GM21737 (cell line): ENCODE data around the gene FAM72D.
A peak's percentile ranks its signal among the peaks of the same experiment; 100 is the strongest.
"Not testable (repeated sequence)": the region's sequence is repeated elsewhere in the genome, so short reads cannot be mapped to it uniquely, and the experiment has no call there.

ENCODE experiments used
- ATAC-seq: cut with Tn5 transposase; IDR thresholded peaks from one replicate; pipeline ENCODE4 v1.9.1; 2021; ENCODE audit warnings: mild to moderate bottlenecking, moderate library complexity; ENCODE audit not compliant: unreplicated experiment

FAM72D gene

GRCh38 chr1:145095284-145096057 lies at the start of gene FAM72D, which contains the start of gene SRGAP2B:
FAM72D (plus strand) TSS chr1:145095974; CDS start chr1:145096848, 874 bp downstream.
SRGAP2B (minus strand) TSS chr1:145095328; CDS start chr1:145092901, 2,427 bp downstream.
- ATAC-seq = peak; percentile 78

- ATAC-seq = peak; percentile 82
These were observed 48.2 kb upstream of the FAM72D start for GRCh38 chr1:145047553-145047952.

DNA sequence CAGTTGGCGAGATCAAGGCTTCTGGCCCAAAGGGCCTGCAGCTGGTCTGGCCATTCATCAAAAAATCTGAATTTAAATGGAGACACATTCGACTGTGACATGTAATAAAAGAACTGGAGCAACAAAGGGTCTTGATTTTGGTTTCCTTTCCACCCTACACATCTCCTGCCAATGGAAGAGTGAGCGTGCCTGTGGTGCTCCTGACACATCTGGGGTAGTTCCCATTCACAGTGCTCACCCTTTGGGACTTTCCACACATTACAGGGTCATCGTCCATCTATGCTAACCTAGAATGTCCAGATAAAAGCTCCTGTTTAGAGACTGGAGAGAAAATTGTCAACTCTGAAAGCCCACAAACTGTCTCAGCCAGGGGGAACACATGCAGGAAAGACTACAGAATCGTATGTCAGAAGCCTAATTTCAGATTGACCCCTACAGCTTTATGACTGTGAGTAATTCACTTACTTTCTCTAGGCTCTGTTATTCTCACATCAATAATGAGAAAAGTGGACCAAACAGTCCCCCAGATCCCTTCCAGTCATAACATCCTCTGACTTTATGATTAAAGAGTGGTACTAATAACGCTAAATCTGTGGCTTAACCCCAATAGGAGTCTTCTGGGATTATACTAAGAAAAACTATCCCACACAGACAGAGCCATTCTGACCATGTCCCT lies 47.5 kb upstream of the FAM72D start:
- ATAC-seq = not testable (repeated sequence)

DNA sequence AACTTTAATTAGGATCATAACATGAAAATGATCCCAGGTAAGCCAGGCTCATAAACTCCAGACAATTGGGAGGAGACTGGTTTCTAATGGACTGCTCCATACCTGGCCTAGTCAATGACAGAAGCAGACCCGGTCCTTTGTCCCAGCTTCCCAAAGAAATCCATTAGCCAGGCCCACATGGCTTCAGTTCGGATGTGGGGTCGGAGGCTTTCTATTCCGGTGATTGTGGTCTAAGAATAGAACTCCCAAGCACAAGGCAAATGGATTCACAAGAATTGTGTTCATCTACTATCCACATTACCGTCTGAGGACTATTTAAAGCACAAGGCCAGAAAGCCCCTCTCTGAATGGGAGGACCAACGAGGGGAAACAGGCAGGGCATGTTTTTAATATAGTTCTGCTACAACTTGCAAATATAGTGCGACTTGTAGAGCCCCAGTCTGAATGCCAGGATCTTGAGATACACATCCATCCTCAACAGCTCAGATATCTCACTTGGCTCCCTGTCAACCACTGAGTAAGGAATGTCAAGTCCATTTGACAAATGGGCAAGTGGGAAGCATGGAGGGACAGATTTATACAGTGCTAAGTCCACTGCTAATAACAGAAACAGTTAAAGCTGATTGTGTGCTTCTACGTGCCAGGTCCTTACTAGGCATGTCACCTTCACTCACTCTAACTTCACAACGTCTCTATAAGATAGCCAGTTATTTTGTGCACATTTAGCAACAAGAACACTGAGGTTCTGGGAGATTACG lies 43.6 kb upstream of the FAM72D start:
- ATAC-seq = not testable (repeated sequence)

GRCh38 chr1:145053428-145053827 lies 42.3 kb upstream of the FAM72D start:
- ATAC-seq = not testable (repeated sequence)

- peak; percentile 99 for ATAC-seq
These were observed 40.5 kb upstream of the FAM72D start for GRCh38 chr1:145055217-145055760.

DNA sequence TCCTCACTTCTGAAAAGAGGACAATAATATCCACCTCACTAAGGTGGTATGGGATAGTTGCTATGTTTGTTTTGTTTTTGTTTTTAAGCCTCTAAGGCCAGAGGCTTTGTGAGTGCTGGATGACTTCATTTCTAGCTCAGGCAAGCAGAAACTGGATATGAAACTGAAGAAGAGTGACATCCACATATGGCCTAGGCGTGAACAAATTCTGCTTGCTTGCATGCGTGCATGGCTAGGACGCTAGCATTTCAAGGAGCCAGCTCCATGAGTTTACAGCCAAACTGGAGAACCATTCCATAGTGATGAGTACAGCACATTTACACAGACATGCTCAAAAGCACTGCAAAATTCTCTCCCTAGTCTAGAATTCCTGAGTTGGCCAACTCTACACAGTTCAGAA lies 37.6 kb upstream of the FAM72D start:
- ATAC-seq = peak; percentile 38

GRCh38 chr1:145063285-145063684 lies 32.5 kb upstream of the FAM72D start:
- ATAC-seq = not testable (repeated sequence)

GRCh38 chr1:145063941-145064648 lies 31.7 kb upstream of the FAM72D start:
- ATAC-seq = not testable (repeated sequence)

- not testable (repeated sequence) for ATAC-seq
These were observed 30.5 kb upstream of the FAM72D start for GRCh38 chr1:145065194-145065826.

- not testable (repeated sequence) for ATAC-seq
These were observed 29.3 kb upstream of the FAM72D start for GRCh38 chr1:145066486-145066885.

DNA sequence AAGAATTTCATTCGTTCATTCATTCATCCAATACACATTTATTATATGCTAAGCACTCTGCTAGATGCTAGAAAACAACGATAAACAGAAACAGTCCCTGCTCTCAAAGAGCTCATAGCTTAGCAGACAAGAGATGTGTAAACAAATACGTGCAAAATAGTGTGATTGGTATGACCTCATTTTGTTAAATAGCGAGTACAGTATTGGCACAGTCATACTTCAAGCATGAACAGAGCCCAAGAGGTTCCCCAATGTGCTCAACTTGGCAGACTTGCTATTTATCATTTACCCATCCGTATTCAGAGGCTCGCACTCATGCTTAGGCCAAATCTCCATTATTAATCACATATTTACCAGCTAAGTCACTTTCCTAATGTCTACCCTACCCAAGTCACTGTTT lies 24.2 kb upstream of the FAM72D start:
- ATAC-seq = not testable (repeated sequence)

- ATAC-seq = not testable (repeated sequence)
These were observed 21.7 kb upstream of the FAM72D start for GRCh38 chr1:145074021-145074559.

DNA sequence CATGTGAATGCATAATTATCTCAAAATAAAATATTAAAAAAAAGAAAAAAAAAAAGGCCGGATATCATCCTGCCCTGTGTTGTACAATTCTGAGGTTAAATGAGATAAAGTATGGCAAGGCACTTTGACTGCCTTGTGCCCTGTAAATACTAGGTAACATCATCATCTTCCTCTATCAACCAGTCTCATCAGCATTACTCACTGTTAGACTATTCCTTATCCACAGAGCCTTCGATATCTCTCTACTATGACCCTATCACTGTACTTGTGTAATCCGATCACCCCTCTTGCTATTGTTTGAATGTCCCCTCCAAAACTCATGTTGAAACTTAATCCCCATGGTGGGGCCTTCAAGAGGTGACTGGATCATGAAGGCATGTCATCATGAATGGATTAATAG lies 18.9 kb upstream of the FAM72D start:
- not testable (repeated sequence) for ATAC-seq

DNA sequence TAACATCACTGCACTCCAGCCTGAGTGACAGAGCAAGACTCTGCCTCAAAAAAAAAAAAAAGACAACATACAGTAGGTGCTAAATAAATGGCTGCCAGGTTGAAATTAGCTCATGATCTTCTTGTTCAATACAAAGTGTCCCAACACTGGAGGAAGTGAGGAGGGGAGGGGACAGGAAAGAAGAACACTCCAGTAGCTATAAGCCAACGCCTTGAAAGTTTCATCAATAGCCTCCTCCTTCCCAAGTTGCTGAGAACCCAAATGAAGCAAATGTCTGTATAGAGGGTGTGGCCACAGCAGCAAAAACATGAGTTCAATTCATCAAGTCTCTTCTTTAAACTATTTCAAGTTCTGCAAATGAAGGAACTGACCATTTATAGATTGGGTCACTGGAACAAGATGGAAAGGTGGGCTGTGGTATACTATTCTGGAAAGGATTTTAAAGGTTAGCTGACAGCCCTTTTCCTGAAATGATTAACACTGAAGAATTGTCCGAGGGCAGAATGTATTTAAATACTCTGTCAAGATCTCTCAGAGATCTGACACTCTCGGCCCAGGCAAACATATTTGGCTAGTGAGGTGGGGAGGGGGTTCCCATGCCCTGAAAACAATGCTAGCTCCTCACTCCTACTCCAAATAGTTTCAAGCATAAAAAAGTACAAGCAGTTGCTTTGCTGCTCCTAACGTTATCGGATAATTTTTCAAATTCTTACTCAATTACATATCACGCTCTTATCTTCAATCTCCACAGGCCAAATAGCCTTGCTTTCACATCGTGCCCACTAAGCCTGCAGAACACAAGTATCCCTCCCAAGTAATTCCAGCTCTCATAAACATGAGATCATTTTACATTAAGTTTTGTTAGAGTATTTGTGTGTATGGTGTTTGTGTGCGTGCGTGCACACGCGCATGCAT lies 17.6 kb upstream of the FAM72D start:
- not testable (repeated sequence) for ATAC-seq

DNA sequence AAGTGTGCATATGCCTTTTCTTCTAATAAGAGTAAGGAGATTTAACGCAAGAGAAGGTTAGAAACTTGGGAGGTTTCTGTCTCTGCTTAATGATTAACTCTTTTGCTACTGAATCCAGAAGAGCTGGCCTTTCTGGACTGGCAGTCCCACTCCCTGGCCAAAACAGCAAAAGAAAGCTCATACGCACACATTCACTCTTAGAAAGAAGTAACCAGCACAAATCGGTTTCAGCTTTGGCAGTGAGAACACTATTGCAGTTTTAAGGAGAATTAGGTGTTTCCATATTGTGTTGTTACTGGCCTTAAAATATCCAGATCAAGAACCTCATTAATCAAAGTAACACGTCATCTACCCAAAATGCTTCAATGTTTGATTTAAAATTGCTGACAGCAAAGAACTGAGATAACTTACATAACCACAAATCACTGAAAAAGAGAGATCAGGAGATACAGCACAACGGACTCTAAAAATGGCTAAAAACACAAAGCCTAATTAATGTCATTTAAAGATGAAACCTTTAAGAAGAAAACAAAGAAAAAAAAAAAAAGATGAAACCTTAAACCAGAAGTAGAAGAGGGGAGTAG lies 16.9 kb upstream of the FAM72D start:
- not testable (repeated sequence) for ATAC-seq

DNA sequence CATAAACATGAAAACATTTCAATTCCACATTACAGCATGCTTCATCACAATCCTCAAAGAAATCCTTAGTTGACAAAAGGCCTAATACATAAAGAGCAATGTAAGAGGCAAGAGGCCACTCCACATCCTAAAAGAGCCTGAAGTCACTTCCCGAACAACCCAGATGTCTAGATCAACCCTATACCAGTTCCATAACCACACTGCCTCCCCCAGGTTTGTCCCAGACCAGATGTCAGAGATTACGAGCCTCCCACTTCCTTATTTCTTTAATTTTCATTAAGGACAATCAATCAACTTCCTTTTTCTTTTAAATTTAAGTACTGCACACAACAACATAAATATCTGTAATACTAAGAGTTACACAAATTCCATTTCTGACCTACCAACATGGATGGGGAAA lies 16.0 kb upstream of the FAM72D start:
- not testable (repeated sequence) for ATAC-seq

GRCh38 chr1:145080193-145080592 lies 15.6 kb upstream of the FAM72D start:
- not testable (repeated sequence) for ATAC-seq
